ENCODE results near the gene MAP3K13.

The MAP3K13 gene

GRCh38 chr3:185498503-185499396 lies 135.8 kb downstream of the MAP3K13 start, which contains the start of gene TMEM41A:
Gene TMEM41A (minus strand): TSS chr3:185499035. CDS start chr3:185498961, 74 bp downstream.
- Histone ChIP-seq H3K27me3 (ENCODE audit: control insufficient read depth, low read length) (peaks cover 15% of the 10 kb centered on the region), H3K27ac (ENCODE audit: low read depth, low read length) (peak within 1 kb of the TSS; percentile 62), H3K9me3 (ENCODE audit: control insufficient read depth, insufficient read depth, low read length) (no peaks in the 10 kb centered on the region), H3K4me3 (ENCODE audit: low read length) (peak within 1 kb of the TSS; percentile 88), H3K4me1 (ENCODE audit: control insufficient read depth, low read length) (peaks cover 14% of the 10 kb centered on the region), H4K20me1 (ENCODE audit: control insufficient read depth, insufficient read depth, low read depth, low read length) (peaks cover 4% of the 10 kb centered on the region; the same call in 1 of the 2 replicates), H3F3A (ENCODE audit: control insufficient read depth, insufficient read depth) (0 out of 2 replicates have a peak, but pooled peaks cover 3% of the 10 kb centered on the region), H3K4me2 (ENCODE audit: low read length) (peak within 1 kb of the TSS; percentile 76), H3K79me2 (ENCODE audit: control insufficient read depth, low read length) (peaks cover 20% of the 10 kb centered on the region), H3K9me2 (replicated peaks; ENCODE audit: control insufficient read depth, low read length) (no peaks in the 10 kb centered on the region), H3K36me3 (ENCODE audit: control insufficient read depth, low read length) (peaks cover 35% of the 10 kb centered on the region)
- TF ChIP-seq CTCF (IDR thresholded peaks at IDR 0.05; ENCODE audit: low read depth, low read length, poor library complexity, severe bottlenecking) (no peak), EZH2phosphoT487 (IDR thresholded peaks at IDR 0.05; ENCODE audit: borderline replicate concordance, low read length) (no peak)

- Histone ChIP-seq H3K9me3 (ENCODE audit: control insufficient read depth, insufficient read depth, low read length) (no peaks in the 10 kb centered on the region), H3K27me3 (ENCODE audit: control insufficient read depth, low read length) (peaks cover 15% of the 10 kb centered on the region), H3K36me3 (ENCODE audit: control insufficient read depth, low read length) (no peaks in the 10 kb centered on the region), H3K79me2 (ENCODE audit: control insufficient read depth, low read length) (peaks cover 4% of the 10 kb centered on the region), H3K9me2 (replicated peaks; ENCODE audit: control insufficient read depth, low read length) (no peaks in the 10 kb centered on the region), H4K20me1 (ENCODE audit: control insufficient read depth, insufficient read depth, low read depth, low read length) (no peaks in the 10 kb centered on the region), H3F3A (ENCODE audit: control insufficient read depth, insufficient read depth) (no peaks in the 10 kb centered on the region), H3K4me1 (ENCODE audit: control insufficient read depth, low read length) (peaks cover 5% of the 10 kb centered on the region), H3K27ac (ENCODE audit: low read depth, low read length) (no peak overlapping the region), H3K4me3 (ENCODE audit: low read length) (no peak overlapping the region), H3K4me2 (ENCODE audit: low read length) (no peak overlapping the region)
- TF ChIP-seq EZH2phosphoT487 (IDR thresholded peaks at IDR 0.05; ENCODE audit: borderline replicate concordance, low read length) (no peak), CTCF (IDR thresholded peaks at IDR 0.05; ENCODE audit: low read depth, low read length, poor library complexity, severe bottlenecking) (no peak)
Observed at GRCh38 chr3:185502987-185503386, 140.1 kb downstream of the MAP3K13 start.

- Histone ChIP-seq H3K36me3 (ENCODE audit: control insufficient read depth, low read length) (no peaks in the 10 kb centered on the region), H3K27ac (ENCODE audit: low read depth, low read length) (no peak overlapping the region), H3F3A (ENCODE audit: control insufficient read depth, insufficient read depth) (no peaks in the 10 kb centered on the region), H3K4me3 (ENCODE audit: low read length) (no peak overlapping the region), H4K20me1 (ENCODE audit: control insufficient read depth, insufficient read depth, low read depth, low read length) (no peaks in the 10 kb centered on the region), H3K9me2 (replicated peaks; ENCODE audit: control insufficient read depth, low read length) (no peaks in the 10 kb centered on the region), H3K27me3 (ENCODE audit: control insufficient read depth, low read length) (peaks cover 15% of the 10 kb centered on the region), H3K9me3 (ENCODE audit: control insufficient read depth, insufficient read depth, low read length) (no peaks in the 10 kb centered on the region), H3K79me2 (ENCODE audit: control insufficient read depth, low read length) (no peaks in the 10 kb centered on the region), H3K4me2 (ENCODE audit: low read length) (no peak overlapping the region), H3K4me1 (ENCODE audit: control insufficient read depth, low read length) (peaks cover 5% of the 10 kb centered on the region)
- TF ChIP-seq CTCF (IDR thresholded peaks at IDR 0.05; ENCODE audit: low read depth, low read length, poor library complexity, severe bottlenecking), result no peak
- TF ChIP-seq EZH2phosphoT487 (IDR thresholded peaks at IDR 0.05; ENCODE audit: borderline replicate concordance, low read length), result no peak
Observed at GRCh38 chr3:185503521-185503920, 140.6 kb downstream of the MAP3K13 start.

Data from DOHH2 (cell line).